GM12878 (cell line): Measurements from ENCODE around the gene RCC2. TPM values are rescaled to one million over a fixed set of nuclear protein-coding genes. Genes with fewer than 3 reads are reported as not detected.

ENCODE experiments used
- ATAC-seq: fragments of 200-7000 bp; cut with Tn5 transposase; 3 replicates; pipeline ENCODE4 v1.9.1; 2020; ENCODE audit warnings: mild to moderate bottlenecking, moderate library complexity
- BruUV-seq: library from RNA; stranded (reverse); fragments of 400-500 nt; replicated peaks from 2 replicates; lab custom pipeline; 2021; lab: Mats Ljungman, UMichigan
- CTCF ChIA-PET: fragments of 300-600 bp; sonication (Branson Sonifier 250); formaldehyde crosslinking; extraction: SDS; loops from one replicate; lab custom pipeline; 2021; ENCODE audit warnings: inconsistent platforms; lab: Yijun Ruan, JAX
- POLR2A ChIA-PET: fragments of 350-600 bp; formaldehyde crosslinking; extraction: SDS; loops from one replicate; lab custom pipeline; 2021; ENCODE audit warnings: inconsistent platforms; lab: Charles Lee
- RAD21 ChIA-PET: fragments of 300-600 bp; sonication (Branson Sonifier 250); formaldehyde crosslinking; loops from one replicate; lab custom pipeline; 2023; ENCODE audit warnings: antibody characterized with exemption; ENCODE audit not compliant: unreplicated experiment; lab: Charles Lee
- SMC1A ChIA-PET: fragments of 300-600 bp; sonication (Branson Sonifier 250); formaldehyde crosslinking; loops from one replicate; lab custom pipeline; 2023; ENCODE audit not compliant: unreplicated experiment, uncharacterized antibody; lab: Charles Lee
- DNase-seq: peaks from one replicate; pipeline ENCODE4 v3.0.0-alpha.2; 2011; ENCODE audit warnings: low read depth, low spot score
- FAIRE-seq: peaks from 3 replicates; lab custom pipeline; 2011; peaks lifted over from hg19 to GRCh38; lab: Jason Lieb, UNC
- H2AFZ ChIP-seq: 2 replicates; pipeline ENCODE4 v1.6.0; 2011; ENCODE audit warnings: low read depth, low read length, control low read depth; ENCODE audit not compliant: control insufficient read depth
- H3K27ac ChIP-seq: 2 replicates; pipeline ENCODE4 v1.5.1; 2011; ENCODE audit warnings: control low read depth; ENCODE audit not compliant: control insufficient read depth, insufficient read depth
- H3K27me3 ChIP-seq, 2 experiments: replicated peaks in 1 of 2; 2 replicates each; pipeline versions ENCODE4 v1.6.0 to v1.6.1; 2011; ENCODE audit warnings: low read length in 1 of 2; ENCODE audit not compliant: control insufficient read depth in 2 of 2, insufficient read depth in 2 of 2
- H3K36me3 ChIP-seq, 2 experiments: 2 replicates each; pipeline ENCODE4 v1.5.1; 2011; ENCODE audit warnings: low read length in 1 of 2; ENCODE audit not compliant: control insufficient read depth in 2 of 2, insufficient read depth in 2 of 2
- H3K4me1 ChIP-seq: 2 replicates; pipeline ENCODE4 v1.6.1; 2011; ENCODE audit warnings: mild to moderate bottlenecking, low read length, moderate library complexity, mixed read lengths; ENCODE audit not compliant: control insufficient read depth, insufficient read depth
- H3K4me2 ChIP-seq: 2 replicates; pipeline ENCODE4 v1.6.0; 2011; ENCODE audit warnings: control low read depth; ENCODE audit not compliant: control insufficient read depth, insufficient read depth
- H3K4me3 ChIP-seq: fragments of 200-600 bp; sonication (generic); 2 replicates; pipeline ENCODE4 v1.5.1; 2016
- H3K79me2 ChIP-seq: 2 replicates; pipeline ENCODE4 v1.6.0; 2011; ENCODE audit warnings: low read length; ENCODE audit not compliant: control insufficient read depth, insufficient read depth
- H3K9ac ChIP-seq: 2 replicates; pipeline ENCODE4 v1.8.0; 2011; ENCODE audit warnings: low read length, control low read depth, mixed read lengths; ENCODE audit not compliant: control insufficient read depth, insufficient read depth
- H3K9me3 ChIP-seq: replicated peaks from 3 replicates; pipeline ENCODE4 v1.5.1; 2011; ENCODE audit warnings: mild to moderate bottlenecking, low read length; ENCODE audit not compliant: control insufficient read depth, insufficient read depth
- H4K20me1 ChIP-seq: 2 replicates; pipeline ENCODE4 v1.6.0; 2011; ENCODE audit not compliant: control insufficient read depth, insufficient read depth
- BCL11A ChIP-seq: IDR thresholded peaks from 2 replicates; pipeline ENCODE4 v1.6.1; 2011; ENCODE audit warnings: low read depth, low read length
- CBX3 ChIP-seq: fragments of 200-600 bp; sonication (generic); IDR thresholded peaks from 2 replicates; pipeline ENCODE4 v1.6.1; 2016; ENCODE audit warnings: low read depth, borderline replicate concordance
- DPF2 ChIP-seq: fragments of 450-650 bp; IDR thresholded peaks from 2 replicates; pipeline ENCODE4 v1.6.1; 2017; ENCODE audit warnings: mild to moderate bottlenecking
- IKZF2 ChIP-seq, 2 experiments: fragments of 450-650 bp; IDR thresholded peaks; 2 replicates each; pipeline ENCODE4 v1.6.1; 2017; ENCODE audit warnings: mild to moderate bottlenecking in 2 of 2, moderate library complexity in 2 of 2
- MEF2B ChIP-seq: fragments of 450-650 bp; IDR thresholded peaks from 2 replicates; pipeline ENCODE4 v1.6.1; 2018; ENCODE audit warnings: mild to moderate bottlenecking, moderate library complexity; ENCODE audit not compliant: partially characterized antibody, poor library complexity, severe bottlenecking
- PBX3 ChIP-seq: IDR thresholded peaks from 2 replicates; pipeline ENCODE4 v1.6.1; 2011; ENCODE audit warnings: mild to moderate bottlenecking, low read depth, low read length, moderate library complexity; ENCODE audit not compliant: insufficient replicate concordance
- SMARCA5 ChIP-seq: fragments of 450-650 bp; IDR thresholded peaks from 2 replicates; pipeline ENCODE4 v1.6.1; 2017; ENCODE audit warnings: mild to moderate bottlenecking
- STAT3 ChIP-seq: IDR thresholded peaks from 2 replicates; pipeline ENCODE4 v1.6.1; 2011; ENCODE audit warnings: low read depth, low read length, improper control_type of control experiment
- SUPT20H ChIP-seq: IDR thresholded peaks from 2 replicates; pipeline ENCODE4 v1.6.1; 2011; ENCODE audit warnings: low read depth, mild to moderate bottlenecking, low read length, moderate library complexity, borderline replicate concordance; ENCODE audit not compliant: control insufficient read depth
- WGBS: methylation state at CpG from one replicate; pipeline ENCODE4 v1.1.6; 2016; ENCODE audit warnings: low lambda C conversion rate; ENCODE audit not compliant: insufficient replicate concordance, insufficient coverage; ENCODE audit errors: missing lambda C conversion rate; 5-methylcytosine and 5-hydroxymethylcytosine counted together
- in situ Hi-C: fragments of 300-500 bp; cut with MboI; formaldehyde crosslinking; loops from 9 replicates; pipeline ENCODE4 v1.14.3; 2018; ENCODE audit warnings: mixed read lengths
- intact Hi-C: fragments of 100-400 bp; cut with micrococcal nuclease; formaldehyde crosslinking; loops from one replicate; pipeline ENCODE4 v1.14.2; 2022; ENCODE audit not compliant: unreplicated experiment
- polyA plus RNA-seq, 11 experiments: library from polyadenylated mRNA; depleted of rRNA in 4 of 11; unstranded in 6 of 11; stranded (reverse) in 5 of 11; fragments of >200 nt; fragmentation: Nextera tagmentation in 4 of 11; fragmentation: Illumina TruSeq in 1 of 11; extraction: Ambion mirVana in 4 of 11; extraction: Trizol in 1 of 11; gene quantifications; 1 replicate in 1 of 11; 2 replicates in 10 of 11; pipeline versions ENCODE4 v1.2.1 to v1.2.3, GENCODE V29; 2011 to 2016; ENCODE audit warnings: inconsistent platforms in 2 of 11, missing spikeins in 2 of 11, low read depth in 1 of 11
- total RNA-seq, 4 experiments: library from RNA; depleted of rRNA in 3 of 4; stranded (reverse); fragments of >200 nt in 3 of 4; fragmentation: Illumina TruSeq in 1 of 4; extraction: Trizol in 1 of 4; gene quantifications; 2 replicates each; pipeline versions ENCODE4 v1.2.1 to v1.2.3, GENCODE V29; 2013 to 2021

Gene RCC2
- total and polyA plus RNA-seq, 10 of the 15 experiments (the other 5 are each of a cell fraction or from before 2014, with no cell fraction given), result 10.7 to 176 (median 85.5) TPM

GRCh38 chr1:17440827-17441168, 1.3 kb upstream of the RCC2 start:
- peaks cover 3% of the 10 kb centered on the region; the same call in 1 of the 2 replicates for H4K20me1 ChIP-seq
- H3K27me3 ChIP-seq, result no peaks in the 10 kb centered on the region
- H3K79me2 ChIP-seq, result peaks cover 31% of the 10 kb centered on the region
- no peak overlapping the region for H3K9ac ChIP-seq
- H3K27ac ChIP-seq, result no peak overlapping the region; the same call in 1 of the 2 replicates
- intact Hi-C loops, result no loop called here
- FAIRE-seq, result no peak
- in situ Hi-C loops, result no loop called here
- ChIA-PET CTCF (interaction anchor here (0.9 to 1.4 kb wide), 4 partner anchors 11 to 146 kb away, joined by 3 to 7 read pairs (median 4); no protein-coding TSS in a partner anchor), RAD21 (no interaction called here), SMC1A (no interaction called here), POLR2A (no interaction called here)
- ATAC-seq, result no peak
- 78% methylated on average over 6 of the region's 6 CpGs for WGBS
- H3K4me3 ChIP-seq, result 0 out of 2 replicates have a peak overlapping the region, but pooled peaks have one; percentile 28
- H3K4me2 ChIP-seq, result no peak overlapping the region; the same call in 1 of the 2 replicates
- no peak overlapping the region for H2AFZ ChIP-seq
- H3K36me3 ChIP-seq, result 0 out of 4 replicates have a peak, but pooled peaks cover 2 to 5% of the 10 kb centered on the region in 2 experiments
- no peak for DNase-seq
- no TSS peak for BruUV-seq
- TF ChIP-seq SMARCA5 (no peak), DPF2 (no peak), PBX3 (no peak), STAT3 (no peak), CBX3 (no peak), BCL11A (no peak), SUPT20H (no peak), MEF2B (no peak), IKZF2 (IDR thresholded peaks at IDR 0.05) (no peak)
- H3K4me1 ChIP-seq, result peaks cover 23% of the 10 kb centered on the region
- H3K9me3 ChIP-seq, result no peaks in the 10 kb centered on the region
